ENCODE results near the gene GAPVD1.

Gene GAPVD1

DNA sequence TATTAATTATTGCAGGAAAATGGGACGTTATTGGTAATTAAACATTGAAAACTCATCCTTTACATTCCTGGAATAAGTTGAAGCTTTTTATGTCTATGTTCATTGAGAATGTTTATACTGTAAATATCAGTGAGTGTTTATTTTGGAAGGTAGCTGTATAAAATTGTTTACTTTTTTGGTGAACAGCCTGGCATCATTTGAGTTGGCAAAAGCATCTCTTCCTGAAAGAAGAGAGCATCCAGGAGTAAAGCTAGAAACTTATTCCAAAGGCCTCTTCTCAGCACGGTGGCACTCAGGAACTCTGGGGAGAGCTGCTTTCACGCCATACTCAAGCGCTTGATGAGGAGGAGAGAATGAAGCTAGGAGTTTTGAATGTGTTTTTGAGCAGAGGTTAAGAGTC, 79.9 kb downstream of the GAPVD1 start:
- no peaks in the 10 kb centered on the region for H3K27me3 ChIP-seq (ENCODE audit: control insufficient read depth in 1 of 2, insufficient read depth in 2 of 2, low read length in 2 of 2)
- no peak overlapping the region for H3K9ac ChIP-seq (ENCODE audit: low read length in 2 of 2)
- H3K36me3 ChIP-seq (ENCODE audit: control insufficient read depth in 2 of 2, insufficient read depth in 2 of 2, low read length in 2 of 2): peaks cover 21 to 26% of the 10 kb centered on the region in 2 donors
- H3K4me1 ChIP-seq (ENCODE audit: control insufficient read depth, insufficient read depth, low read length): peaks cover 6% of the 10 kb centered on the region
- no peak overlapping the region for H3K27ac ChIP-seq (ENCODE audit: low read length)
- H3K9me3 ChIP-seq (ENCODE audit: control insufficient read depth in 2 of 2, low read length in 2 of 2): no peaks in the 10 kb centered on the region
- H3K4me3 ChIP-seq (ENCODE audit: low read length in 2 of 2): no peak overlapping the region

DNA sequence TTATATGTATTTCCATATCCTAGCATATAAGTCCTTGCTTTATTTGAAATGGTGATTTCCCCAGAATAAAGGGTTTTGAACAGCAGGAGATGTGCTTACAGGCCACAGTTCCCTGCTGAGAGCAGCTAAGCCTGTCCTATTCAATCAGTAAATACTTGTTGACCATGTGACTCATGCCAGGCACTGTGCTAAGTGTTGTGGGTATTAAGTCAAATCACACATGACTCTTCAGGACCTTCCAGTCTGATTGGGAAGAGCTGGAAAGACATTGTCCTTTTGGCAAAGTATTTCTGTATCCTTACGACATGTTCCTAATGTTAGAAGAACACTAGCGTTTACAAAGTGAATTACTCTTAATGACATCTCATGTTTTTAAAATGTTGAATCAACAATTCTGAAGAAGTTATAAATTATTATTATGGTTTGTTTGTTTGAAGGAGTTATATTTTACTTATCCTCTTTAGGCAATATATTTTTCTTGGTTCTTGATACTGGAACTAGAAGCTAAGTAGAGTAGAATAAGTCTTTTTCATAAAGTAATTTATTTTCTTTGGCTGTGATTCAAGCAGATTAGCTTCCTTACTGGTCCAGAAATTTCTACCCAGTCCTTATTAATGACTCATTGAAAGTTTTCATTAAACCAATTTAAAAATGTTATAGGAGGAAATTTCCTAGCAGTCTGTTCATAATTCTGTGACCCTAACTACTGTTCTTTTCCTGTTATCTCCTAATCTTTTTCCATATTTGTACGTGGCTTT, 82.1 kb downstream of the GAPVD1 start:
- Histone ChIP-seq H3K27ac (ENCODE audit: low read length) (no peak overlapping the region), H3K9ac (ENCODE audit: low read length in 2 of 2) (no peak overlapping the region), H3K36me3 (ENCODE audit: control insufficient read depth in 2 of 2, insufficient read depth in 2 of 2, low read length in 2 of 2) (peaks cover 26 to 30% of the 10 kb centered on the region in 2 donors), H3K4me1 (ENCODE audit: control insufficient read depth, insufficient read depth, low read length) (peaks cover 6% of the 10 kb centered on the region), H3K4me3 (ENCODE audit: low read length in 2 of 2) (no peak overlapping the region), H3K9me3 (ENCODE audit: control insufficient read depth in 2 of 2, low read length in 2 of 2) (no peaks in the 10 kb centered on the region), H3K27me3 (ENCODE audit: control insufficient read depth in 1 of 2, insufficient read depth in 2 of 2, low read length in 2 of 2) (no peaks in the 10 kb centered on the region)

DNA sequence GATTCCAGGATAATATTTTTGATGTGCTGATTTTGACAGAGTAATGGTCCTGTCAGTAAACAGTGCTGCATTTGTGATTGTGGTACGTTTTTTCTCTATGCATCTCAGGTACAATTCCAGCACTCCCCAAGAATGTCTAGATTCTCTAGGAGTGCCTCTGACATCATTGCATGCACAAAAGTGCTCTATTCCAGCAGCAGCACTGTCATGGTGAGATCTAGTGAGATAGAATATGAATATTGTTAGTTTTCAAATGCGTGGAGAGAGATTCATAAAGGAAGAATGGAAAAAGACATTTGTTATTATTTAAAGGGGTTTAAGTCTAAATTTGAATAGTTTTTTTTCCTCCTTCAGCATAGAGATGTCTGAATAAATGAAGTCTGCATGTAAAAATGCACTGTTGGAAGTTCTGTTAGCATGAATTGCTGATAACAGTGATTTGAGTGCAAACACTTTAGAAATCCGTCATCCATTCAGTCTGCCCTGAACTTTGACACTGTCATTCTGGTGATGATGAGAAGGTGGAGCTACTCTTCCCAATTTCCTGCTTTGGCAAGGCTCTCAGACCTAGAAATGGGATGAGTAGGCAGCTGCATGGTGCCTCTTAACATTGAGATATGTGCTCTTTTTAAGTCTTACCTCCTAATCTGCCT, 84.6 kb downstream of the GAPVD1 start:
- Histone ChIP-seq H3K27ac (ENCODE audit: low read length) (no peak overlapping the region), H3K4me1 (ENCODE audit: control insufficient read depth, insufficient read depth, low read length) (peaks cover 6% of the 10 kb centered on the region), H3K36me3 (ENCODE audit: control insufficient read depth in 2 of 2, insufficient read depth in 2 of 2, low read length in 2 of 2) (peaks cover 42 to 44% of the 10 kb centered on the region in 2 donors), H3K9me3 (ENCODE audit: control insufficient read depth in 2 of 2, low read length in 2 of 2) (no peaks in the 10 kb centered on the region), H3K27me3 (ENCODE audit: control insufficient read depth in 1 of 2, insufficient read depth in 2 of 2, low read length in 2 of 2) (no peaks in the 10 kb centered on the region), H3K4me3 (ENCODE audit: low read length in 2 of 2) (no peak overlapping the region), H3K9ac (ENCODE audit: low read length in 2 of 2) (peak overlapping the region in 1 of 2 donors; percentile 21)

DNA sequence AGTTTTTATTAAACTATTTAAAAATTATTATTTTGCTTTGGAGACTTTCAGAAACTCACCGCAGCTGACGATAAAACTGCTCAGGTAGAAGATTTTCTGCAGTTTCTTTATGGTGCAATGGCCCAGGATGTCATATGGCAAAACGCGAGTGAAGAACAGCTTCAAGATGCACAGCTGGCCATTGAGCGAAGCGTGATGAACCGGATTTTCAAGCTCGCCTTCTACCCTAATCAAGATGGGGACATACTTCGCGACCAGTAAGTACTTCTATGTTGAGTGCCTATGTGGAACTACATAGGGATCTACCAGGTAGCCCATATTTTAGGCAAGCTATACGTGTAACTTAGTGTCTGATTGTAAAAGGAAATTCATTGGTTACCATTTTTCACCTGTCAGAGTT, 94.0 kb downstream of the GAPVD1 start:
- H3K9me3 ChIP-seq (ENCODE audit: control insufficient read depth in 2 of 2, low read length in 2 of 2): no peaks in the 10 kb centered on the region
- H3K36me3 ChIP-seq (ENCODE audit: control insufficient read depth in 2 of 2, insufficient read depth in 2 of 2, low read length in 2 of 2): peaks cover 57 to 64% of the 10 kb centered on the region in 2 donors
- H3K9ac ChIP-seq (ENCODE audit: low read length in 2 of 2): no peak overlapping the region
- no peaks in the 10 kb centered on the region for H3K27me3 ChIP-seq (ENCODE audit: control insufficient read depth in 1 of 2, insufficient read depth in 2 of 2, low read length in 2 of 2)
- H3K27ac ChIP-seq (ENCODE audit: low read length): no peak overlapping the region
- H3K4me1 ChIP-seq (ENCODE audit: control insufficient read depth, insufficient read depth, low read length): no peaks in the 10 kb centered on the region
- no peak overlapping the region for H3K4me3 ChIP-seq (ENCODE audit: low read length in 2 of 2)

DNA sequence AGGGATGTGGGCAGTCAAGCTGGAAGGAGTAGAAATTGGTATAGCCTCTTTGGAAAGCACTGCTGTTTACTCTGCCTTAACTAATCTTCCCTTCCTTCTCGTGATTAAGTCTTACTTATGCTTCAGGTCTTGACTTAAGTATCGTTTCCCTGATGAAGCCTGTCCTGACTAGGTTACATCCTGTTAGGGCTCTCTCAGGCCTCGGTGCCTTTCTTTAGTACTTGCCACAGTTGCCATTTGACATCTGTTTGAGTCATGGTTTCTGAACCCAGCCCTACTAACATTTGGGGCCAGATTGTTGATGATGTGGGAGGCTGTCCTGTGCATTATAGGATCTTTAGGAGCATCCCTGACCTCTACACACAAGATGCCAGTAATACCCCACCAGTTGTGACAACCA, 94.4 kb downstream of the GAPVD1 start:
- no peaks in the 10 kb centered on the region for H3K9me3 ChIP-seq (ENCODE audit: control insufficient read depth in 2 of 2, low read length in 2 of 2)
- H3K4me1 ChIP-seq (ENCODE audit: control insufficient read depth, insufficient read depth, low read length): no peaks in the 10 kb centered on the region
- peaks cover 57 to 62% of the 10 kb centered on the region in 2 donors for H3K36me3 ChIP-seq (ENCODE audit: control insufficient read depth in 2 of 2, insufficient read depth in 2 of 2, low read length in 2 of 2)
- no peak overlapping the region for H3K9ac ChIP-seq (ENCODE audit: low read length in 2 of 2)
- no peaks in the 10 kb centered on the region for H3K27me3 ChIP-seq (ENCODE audit: control insufficient read depth in 1 of 2, insufficient read depth in 2 of 2, low read length in 2 of 2)
- H3K4me3 ChIP-seq (ENCODE audit: low read length in 2 of 2): no peak overlapping the region
- no peak overlapping the region for H3K27ac ChIP-seq (ENCODE audit: low read length)

DNA sequence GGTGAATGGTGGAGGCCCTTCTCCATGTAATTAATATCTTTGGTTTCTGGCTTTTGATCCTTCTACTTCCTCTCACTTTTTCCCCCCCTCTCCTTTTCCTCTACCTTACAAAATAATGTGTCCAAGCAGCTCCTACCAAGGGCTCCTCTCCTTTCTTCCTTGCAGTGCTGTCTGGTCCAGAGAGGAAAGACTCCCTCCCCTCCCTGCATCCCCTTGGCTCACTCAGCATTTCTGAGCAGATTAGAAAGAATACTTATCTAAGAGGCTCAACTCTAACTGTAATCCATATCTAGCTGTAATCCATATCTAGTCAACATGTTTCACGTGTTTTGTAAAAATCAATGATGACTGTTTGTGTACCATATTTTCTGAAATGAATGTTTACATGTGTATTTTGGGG, 97.4 kb downstream of the GAPVD1 start:
- H3K27me3 ChIP-seq (ENCODE audit: control insufficient read depth in 1 of 2, insufficient read depth in 2 of 2, low read length in 2 of 2): no peaks in the 10 kb centered on the region
- H3K27ac ChIP-seq (ENCODE audit: low read length): no peak overlapping the region
- no peak overlapping the region for H3K9ac ChIP-seq (ENCODE audit: low read length in 2 of 2)
- no peaks in the 10 kb centered on the region for H3K4me1 ChIP-seq (ENCODE audit: control insufficient read depth, insufficient read depth, low read length)
- H3K36me3 ChIP-seq (ENCODE audit: control insufficient read depth in 2 of 2, insufficient read depth in 2 of 2, low read length in 2 of 2): peaks cover 60 to 72% of the 10 kb centered on the region in 2 donors
- no peaks in the 10 kb centered on the region for H3K9me3 ChIP-seq (ENCODE audit: control insufficient read depth in 2 of 2, low read length in 2 of 2)
- H3K4me3 ChIP-seq (ENCODE audit: low read length in 2 of 2): no peak overlapping the region

DNA sequence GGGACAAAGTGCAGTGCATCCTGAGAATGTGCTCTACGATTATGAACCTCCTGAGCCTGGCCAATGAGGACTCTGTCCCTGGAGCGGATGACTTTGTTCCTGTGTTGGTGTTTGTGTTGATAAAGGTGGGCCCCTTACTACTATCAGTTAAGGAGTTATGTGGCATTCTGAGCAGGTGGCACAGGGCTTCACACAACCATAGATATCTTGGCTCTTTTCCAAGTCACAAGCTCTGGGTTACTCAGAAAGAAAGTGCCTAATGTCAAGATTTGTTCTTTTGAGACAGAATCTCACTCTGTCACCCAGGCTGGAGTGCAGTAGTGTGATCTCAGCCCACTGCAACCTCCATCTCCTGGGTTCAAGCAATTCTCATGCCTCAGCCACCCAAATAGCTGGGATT, 99.0 kb downstream of the GAPVD1 start:
- Histone ChIP-seq H3K9me3 (ENCODE audit: control insufficient read depth in 2 of 2, low read length in 2 of 2) (no peaks in the 10 kb centered on the region), H3K4me1 (ENCODE audit: control insufficient read depth, insufficient read depth, low read length) (no peaks in the 10 kb centered on the region), H3K9ac (ENCODE audit: low read length in 2 of 2) (no peak overlapping the region), H3K36me3 (ENCODE audit: control insufficient read depth in 2 of 2, insufficient read depth in 2 of 2, low read length in 2 of 2) (peaks cover 59 to 68% of the 10 kb centered on the region in 2 donors), H3K27me3 (ENCODE audit: control insufficient read depth in 1 of 2, insufficient read depth in 2 of 2, low read length in 2 of 2) (no peaks in the 10 kb centered on the region), H3K4me3 (ENCODE audit: low read length in 2 of 2) (no peak overlapping the region), H3K27ac (ENCODE audit: low read length) (no peak overlapping the region)

DNA sequence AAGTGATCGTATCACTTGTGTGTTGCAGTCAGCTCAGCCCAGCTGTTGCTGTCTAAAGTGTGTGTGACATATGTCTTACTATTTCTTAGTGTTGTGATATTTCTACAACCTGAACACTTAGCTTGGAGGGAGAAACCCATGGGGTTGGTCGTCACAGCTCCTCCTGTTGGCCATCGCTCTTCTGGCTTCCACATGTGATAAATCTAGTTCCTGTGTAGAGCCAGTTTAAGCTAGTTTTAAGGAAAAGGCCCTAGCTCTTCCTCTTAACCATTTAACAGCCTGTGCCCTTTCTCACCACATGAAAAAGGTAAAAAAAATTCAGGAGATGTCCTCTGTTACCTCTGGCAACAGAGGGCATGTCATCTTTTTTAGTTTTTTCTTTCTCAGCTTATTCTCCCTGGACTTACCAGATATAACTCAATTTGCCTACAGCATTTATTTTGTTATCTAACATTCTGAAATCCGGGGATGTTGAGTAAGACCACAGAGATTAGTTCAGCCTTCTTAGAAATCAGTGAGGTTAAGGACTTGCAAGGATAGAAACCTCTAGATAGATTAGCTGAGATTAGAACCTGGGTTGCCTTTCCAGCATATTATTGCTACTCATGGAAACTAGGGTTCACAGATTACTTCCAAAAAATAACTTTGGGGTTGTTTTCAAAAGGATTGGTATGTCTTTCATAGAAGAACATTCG, 100.4 kb downstream of the GAPVD1 start:
- no peak overlapping the region for H3K9ac ChIP-seq (ENCODE audit: low read length in 2 of 2)
- H3K27me3 ChIP-seq (ENCODE audit: control insufficient read depth in 1 of 2, insufficient read depth in 2 of 2, low read length in 2 of 2): no peaks in the 10 kb centered on the region
- H3K4me1 ChIP-seq (ENCODE audit: control insufficient read depth, insufficient read depth, low read length): no peaks in the 10 kb centered on the region
- no peaks in the 10 kb centered on the region for H3K9me3 ChIP-seq (ENCODE audit: control insufficient read depth in 2 of 2, low read length in 2 of 2)
- no peak overlapping the region for H3K4me3 ChIP-seq (ENCODE audit: low read length in 2 of 2)
- H3K27ac ChIP-seq (ENCODE audit: low read length): no peak overlapping the region
- H3K36me3 ChIP-seq (ENCODE audit: control insufficient read depth in 2 of 2, insufficient read depth in 2 of 2, low read length in 2 of 2): peaks cover 46 to 55% of the 10 kb centered on the region in 2 donors

DNA sequence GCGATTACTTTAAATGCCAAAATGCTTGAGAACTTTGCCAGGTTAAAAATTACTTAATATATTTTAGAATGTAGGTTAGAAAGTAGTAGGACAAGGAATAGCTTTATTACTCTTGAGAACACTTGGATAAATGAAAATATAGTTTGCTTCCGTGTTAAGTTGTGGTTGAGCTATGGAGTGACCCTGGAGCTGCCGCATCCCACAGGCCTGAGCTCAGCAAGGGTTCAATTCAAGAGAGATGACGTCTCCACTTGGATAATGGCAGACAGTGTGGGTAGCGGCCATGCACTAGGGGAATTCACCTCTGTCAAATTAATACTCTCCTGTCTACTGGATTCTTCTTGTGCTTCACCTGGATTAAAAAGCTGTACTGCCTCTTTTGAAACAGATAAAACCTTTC, 105.0 kb downstream of the GAPVD1 start:
- no peaks in the 10 kb centered on the region for H3K27me3 ChIP-seq (ENCODE audit: control insufficient read depth in 1 of 2, insufficient read depth in 2 of 2, low read length in 2 of 2)
- H3K9ac ChIP-seq (ENCODE audit: low read length in 2 of 2): no peak overlapping the region
- H3K36me3 ChIP-seq (ENCODE audit: control insufficient read depth in 2 of 2, insufficient read depth in 2 of 2, low read length in 2 of 2): peaks cover 21 to 25% of the 10 kb centered on the region in 2 donors
- H3K4me3 ChIP-seq (ENCODE audit: low read length in 2 of 2): no peak overlapping the region
- H3K9me3 ChIP-seq (ENCODE audit: control insufficient read depth in 2 of 2, low read length in 2 of 2): no peaks in the 10 kb centered on the region
- no peak overlapping the region for H3K27ac ChIP-seq (ENCODE audit: low read length)
- no peaks in the 10 kb centered on the region for H3K4me1 ChIP-seq (ENCODE audit: control insufficient read depth, insufficient read depth, low read length)

DNA sequence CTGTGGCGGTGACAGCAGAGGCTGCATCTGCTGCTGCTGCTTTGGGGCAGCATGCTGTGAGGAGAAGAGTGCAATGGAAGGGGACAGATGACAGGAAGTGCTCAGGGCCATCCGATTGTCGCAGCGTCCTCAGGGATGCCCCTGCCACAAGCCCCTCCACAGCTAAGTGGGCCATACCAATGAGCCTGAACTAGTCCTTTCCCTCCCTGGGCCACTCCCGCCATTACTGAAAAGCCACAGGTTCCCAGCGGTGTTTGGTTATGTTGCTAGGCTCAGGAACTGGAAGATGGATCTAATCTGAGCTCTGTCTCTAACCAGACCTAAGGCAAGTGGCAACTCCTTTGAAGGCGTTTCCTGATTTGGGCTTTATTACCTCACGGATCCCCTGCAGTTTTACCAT, 109.2 kb downstream of the GAPVD1 start:
- H3K4me3 ChIP-seq (ENCODE audit: low read length in 2 of 2): no peak overlapping the region

More for the DNA sequence above, 109.2 kb downstream of the GAPVD1 start:
- no peak overlapping the region for H3K27ac ChIP-seq (ENCODE audit: low read length)
- no peak overlapping the region for H3K9ac ChIP-seq (ENCODE audit: low read length in 2 of 2)
- H3K4me1 ChIP-seq (ENCODE audit: control insufficient read depth, insufficient read depth, low read length): peaks cover 9% of the 10 kb centered on the region
- H3K36me3 ChIP-seq (ENCODE audit: control insufficient read depth in 2 of 2, insufficient read depth in 2 of 2, low read length in 2 of 2): no peaks in the 10 kb centered on the region
- no peaks in the 10 kb centered on the region for H3K9me3 ChIP-seq (ENCODE audit: control insufficient read depth in 2 of 2, low read length in 2 of 2)
- H3K27me3 ChIP-seq (ENCODE audit: control insufficient read depth in 1 of 2, insufficient read depth in 2 of 2, low read length in 2 of 2): no peaks in the 10 kb centered on the region

Data from stomach smooth muscle (tissue), 2 donors.